COLO829 (cell line): ENCODE data around the gene SSBP1.
"Not testable (repeated sequence)": the region's sequence is repeated elsewhere in the genome, so short reads cannot be mapped to it uniquely, and the experiment has no call there.

Experiments used
- DNase-seq: peaks from one replicate; pipeline ENCODE4 v3.0.0; 2012; ENCODE audit warnings: low spot score

Gene SSBP1

DNA sequence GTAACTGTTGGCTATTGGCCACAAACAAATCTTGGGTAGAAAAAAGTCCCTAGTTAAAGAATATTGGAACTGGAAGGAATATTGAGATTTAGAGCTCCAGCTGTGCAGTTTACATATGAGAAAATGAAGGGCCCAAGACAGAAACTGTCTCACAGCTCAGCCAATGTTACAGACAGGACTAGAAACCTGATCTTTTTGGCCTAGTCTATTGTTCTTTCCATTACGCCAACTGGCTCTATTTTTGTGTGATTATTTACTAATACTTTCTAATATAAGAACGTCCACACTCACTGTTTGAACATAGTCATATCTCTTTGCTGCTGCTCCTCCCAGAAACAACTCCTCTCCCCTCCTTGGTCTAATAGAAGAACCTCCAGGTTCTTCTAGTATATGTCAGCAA lies 28.8 kb upstream of the SSBP1 start:
- no peak for DNase-seq

DNA sequence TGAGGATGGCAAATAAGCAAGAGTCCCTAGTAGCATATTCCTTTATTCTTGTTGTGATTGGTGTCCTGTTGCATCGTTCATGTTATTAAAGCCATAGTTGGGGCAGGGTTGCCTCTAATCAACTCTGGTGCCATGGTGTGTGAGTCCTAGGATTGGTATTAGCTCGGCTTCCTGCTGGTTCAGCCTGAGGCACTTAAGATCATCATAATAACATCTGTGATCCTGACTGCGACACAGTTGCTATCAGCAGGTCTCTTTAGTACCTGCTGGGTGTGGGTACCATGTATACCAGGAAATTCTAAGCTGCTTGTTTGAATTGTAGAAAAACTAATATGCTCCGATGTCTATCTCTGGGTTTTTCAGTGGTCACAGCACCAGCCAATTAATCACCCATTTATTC lies 28.4 kb upstream of the SSBP1 start:
- DNase-seq, result no peak

DNA sequence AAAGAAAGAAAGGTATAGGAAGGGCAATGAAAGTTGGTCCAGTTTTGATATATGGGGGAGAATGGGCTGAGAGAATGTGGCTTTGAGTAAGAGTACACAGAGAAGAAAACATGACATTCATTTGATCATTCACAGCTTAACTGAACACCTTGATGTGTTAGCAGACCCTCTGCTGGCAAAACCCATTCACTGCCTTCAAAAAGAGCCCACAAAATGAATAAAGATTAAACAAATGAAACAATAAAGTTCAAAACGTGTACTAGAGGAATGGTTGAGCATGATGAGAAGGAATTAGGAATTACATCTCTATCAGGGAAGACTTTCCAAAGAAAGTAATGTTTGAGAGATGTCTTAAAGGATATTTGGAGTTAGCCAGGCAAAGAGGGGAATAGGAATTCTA lies 27.9 kb upstream of the SSBP1 start:
- DNase-seq, result no peak

DNA sequence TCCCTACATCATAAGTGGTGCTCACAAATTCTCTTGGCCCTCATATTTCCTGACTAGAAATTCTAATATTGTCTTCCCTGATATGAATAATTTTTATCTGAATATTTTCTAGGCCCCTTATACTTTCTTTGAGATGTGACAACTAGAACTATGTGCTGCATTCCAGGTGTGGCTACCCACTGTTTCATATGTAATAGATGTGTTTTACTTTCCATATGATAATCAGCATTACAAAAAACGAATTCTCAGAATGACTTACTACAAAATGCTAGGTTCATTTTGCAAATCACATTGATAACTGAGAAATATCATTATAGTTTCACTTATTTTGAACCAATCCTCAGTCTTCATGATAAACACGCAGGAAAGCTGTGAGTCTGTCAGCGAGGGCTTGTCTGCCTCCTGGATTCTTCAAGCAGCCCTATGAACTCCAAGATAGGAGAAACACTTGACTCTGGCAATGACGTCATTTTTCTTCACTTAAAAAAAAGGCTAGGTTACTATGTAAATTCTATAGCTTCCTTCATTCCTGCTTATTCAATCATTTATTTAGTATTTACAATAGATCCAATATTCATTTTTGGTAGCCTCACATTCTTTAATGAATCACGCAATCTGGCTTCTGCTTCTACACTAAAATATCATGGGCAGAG lies 25.4 kb upstream of the SSBP1 start:
- DNase-seq, result no peak

DNA sequence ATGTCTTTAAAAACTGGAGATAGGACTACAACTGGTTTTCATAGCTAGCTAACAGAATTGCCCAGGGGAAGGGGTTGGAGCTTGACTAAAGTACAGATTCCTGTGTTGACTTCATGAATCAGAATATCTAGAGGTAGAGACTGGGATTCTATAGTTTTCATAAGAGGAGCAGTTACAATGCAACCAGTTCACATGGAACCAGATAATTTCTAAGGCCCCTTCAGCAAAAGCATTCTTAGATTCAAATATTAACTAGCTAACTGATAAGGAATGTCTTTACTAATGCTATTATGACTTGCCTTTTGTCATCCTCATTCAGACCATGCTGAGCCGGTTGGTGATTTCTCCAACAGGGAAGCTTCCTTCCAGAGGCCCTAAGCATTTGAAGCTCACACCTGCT lies 24.3 kb upstream of the SSBP1 start:
- DNase-seq, result no peak

DNA sequence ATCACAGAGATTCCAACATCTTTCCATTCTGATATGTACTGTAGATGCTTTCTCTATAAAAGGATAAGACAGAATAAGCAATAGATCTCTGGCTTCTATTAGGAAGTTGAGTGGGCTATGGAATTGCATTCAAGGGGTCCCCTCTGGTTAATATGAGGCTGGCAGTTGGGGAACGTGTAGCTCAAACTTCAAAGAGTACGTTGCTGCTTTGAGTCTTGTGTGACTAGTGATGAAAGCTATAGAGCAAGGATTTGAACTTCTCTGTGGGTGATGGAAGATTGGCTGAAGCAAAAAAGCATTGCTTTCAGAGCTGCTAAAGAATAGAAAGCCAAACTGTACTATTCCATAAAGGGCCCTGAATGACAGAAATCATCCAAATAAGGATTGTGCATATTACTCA lies 23.6 kb upstream of the SSBP1 start:
- DNase-seq, result no peak

DNA sequence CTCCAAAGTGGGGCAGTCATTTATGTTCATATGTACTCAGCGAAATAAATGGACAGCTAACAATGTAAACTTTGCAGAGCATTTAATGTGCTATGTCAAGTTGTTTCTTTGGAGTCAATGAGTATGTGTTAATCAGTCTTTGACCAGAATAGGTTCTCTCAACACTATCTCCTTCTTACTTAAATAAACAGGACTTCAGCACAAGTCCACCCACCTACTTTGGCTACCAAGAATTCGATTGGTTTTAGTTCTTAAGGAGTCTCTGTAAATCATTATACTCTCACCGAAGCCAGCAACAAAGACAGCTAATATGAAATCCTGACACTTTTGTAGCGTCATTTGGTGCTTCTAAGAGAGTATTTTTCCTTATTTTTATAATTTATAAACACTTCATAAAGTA lies 23.1 kb upstream of the SSBP1 start:
- DNase-seq, result no peak

DNA sequence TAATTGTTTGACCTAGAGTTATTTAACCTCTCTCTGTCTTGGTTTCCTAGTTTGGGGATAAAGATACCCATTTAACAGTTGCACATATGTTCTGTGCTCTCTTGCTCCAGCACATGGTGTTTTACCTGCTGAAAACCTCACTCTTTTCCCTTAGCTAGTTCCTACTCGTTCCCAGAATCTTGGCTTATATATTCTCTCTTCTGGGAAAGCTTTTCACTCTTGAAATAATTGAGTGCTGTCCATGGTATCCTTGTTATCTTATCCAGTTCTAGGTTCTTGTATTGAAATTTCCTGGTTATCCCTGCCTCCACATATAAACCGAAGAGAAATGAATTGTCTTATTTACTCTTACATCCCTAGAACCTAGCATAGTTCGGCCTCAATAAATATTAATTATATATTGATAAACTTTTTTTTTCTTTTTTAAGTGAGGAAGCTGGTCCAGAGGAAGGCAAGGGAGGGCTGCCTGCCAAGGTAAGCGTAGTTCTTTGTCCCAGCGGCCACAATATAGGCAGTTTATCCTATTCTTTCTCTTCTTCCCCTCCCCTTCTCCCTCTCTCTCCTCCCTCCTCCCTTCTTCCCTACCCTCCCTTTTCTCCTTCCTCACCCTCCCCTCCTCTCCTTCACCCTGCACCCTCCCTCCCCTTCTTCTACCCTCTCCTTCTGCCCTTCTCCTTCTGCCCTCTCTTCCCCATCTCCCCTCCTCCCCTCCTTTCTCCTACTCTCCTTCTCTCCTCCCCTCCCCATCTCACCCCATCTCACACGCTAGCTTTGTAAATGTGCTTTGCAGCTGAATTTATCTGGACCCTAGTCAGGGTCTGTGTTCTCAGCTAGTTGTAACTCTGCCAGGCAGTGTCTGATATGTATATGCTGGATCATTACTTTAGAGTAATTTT lies 22.1 kb upstream of the SSBP1 start:
- DNase-seq, result no peak

DNA sequence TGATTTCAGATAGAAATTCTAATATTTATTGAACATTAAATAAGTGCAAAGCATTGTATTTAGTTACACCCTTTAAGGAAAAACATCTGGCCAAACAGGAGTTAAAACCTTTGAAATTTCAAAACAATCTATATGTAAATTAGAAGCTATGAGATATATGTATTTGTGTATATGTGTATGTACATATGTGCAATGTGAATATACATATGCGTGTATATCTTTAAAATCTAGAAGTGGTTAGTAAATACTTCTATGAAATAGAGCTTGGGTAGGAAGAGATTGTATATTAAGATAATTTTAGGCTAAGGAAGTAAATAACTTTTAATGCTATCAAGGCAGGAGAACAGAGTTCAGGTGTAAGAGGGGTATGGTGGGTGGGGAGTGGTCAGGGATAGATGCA lies 20.7 kb upstream of the SSBP1 start:
- DNase-seq, result no peak

DNA sequence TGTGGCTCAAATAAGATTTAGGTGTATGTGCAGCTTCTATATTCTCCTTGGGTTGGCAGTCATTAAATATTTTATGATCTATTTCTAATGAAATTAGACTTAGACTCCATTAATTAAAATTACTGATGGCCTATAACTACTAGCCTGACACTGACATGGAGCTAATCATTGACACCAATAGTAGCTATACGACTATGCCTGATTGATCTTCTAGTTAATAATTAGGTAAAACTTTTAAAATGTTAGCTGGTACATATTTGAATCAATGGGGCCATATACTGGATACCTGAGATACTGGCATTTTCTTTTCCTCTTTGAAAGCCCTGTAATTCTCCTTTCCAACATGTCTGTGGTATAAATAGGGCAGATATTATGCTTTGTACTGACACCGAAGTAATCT lies 15.6 kb upstream of the SSBP1 start:
- no peak for DNase-seq

DNA sequence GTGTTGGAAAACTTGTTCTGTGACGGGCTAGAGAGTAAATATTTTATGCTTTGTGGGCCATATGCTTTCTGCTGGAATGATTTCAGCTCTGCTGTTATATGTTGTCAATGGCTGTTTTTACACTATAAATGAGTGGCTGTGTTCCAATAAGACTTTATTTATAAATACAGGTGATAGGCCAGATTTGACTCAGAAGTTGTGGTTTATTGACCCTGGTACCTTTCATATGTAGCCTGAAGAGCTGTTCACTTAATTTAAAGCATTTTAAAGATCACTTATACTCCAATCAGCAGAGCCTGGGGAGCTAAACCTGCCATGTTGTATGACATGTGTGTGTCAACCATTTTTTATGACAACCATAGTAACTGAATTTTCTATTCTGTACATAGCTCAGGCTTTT lies 9.1 kb upstream of the SSBP1 start:
- DNase-seq, result no peak

DNA sequence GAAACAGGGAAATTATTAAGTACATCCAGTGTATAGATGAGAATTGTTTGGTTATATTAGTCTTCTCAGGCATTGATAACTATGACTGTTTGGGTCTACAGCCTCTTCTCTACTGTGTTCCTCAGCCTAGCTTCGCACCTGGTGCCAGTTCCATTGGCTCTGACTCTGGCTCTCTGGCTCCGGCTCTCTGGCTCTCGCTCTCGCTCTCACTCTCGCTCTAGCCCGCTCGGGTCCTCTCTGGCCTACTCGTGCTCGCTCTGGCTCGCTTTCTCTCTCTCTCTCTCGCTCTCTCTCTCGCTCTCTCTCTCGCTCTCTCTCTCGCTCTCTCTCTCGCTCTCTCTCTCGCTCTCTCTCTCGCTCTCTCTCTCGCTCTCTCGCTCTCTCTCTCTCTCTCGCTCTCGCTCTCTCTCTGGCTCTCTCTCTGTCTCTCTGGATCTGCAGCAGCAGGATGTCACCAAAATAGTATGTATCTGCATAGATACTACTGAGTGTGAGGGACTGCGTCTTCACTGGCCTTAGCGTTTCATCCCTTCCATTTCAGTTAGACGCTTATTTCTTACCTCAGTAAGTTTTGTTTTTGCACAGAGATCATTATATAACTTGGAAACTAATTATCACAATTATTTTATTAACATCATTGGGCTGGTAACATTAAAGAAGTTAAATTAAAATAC lies 6.5 kb upstream of the SSBP1 start:
- DNase-seq, result no peak

DNA sequence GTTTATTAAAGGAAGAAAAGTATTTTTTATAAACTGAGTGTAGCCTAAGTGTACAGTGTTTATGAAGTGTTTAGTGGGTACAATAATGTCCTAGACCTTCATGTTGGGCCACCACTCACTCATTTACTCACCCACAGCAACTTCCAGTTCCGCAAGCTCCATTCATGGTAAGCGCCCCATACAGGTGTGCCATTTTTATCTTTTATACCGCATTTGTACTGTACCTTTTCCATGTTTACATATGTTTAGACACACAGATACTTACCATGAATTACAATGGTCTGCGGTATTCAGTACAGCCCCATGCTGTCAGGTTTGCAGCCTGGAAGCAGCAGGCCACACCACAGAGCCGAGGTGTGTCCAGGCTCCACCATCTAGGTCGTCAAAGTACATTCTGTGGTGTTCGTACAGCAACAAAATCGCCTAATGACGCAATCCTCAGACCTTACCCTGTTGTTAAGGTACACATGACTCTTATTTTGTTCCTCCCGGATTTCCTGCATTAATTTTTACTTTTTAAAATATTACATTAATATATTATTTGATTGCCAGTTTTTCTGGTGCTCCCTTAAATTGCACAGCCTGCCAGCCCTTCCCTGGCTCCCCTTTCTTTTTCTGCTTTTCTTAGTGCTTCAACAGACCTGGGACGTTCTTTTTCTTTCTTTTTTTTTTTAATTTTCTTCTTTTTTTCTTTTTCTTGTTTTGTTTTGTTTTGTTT lies 881 bp upstream of the SSBP1 start:
- no peak for DNase-seq

DNA sequence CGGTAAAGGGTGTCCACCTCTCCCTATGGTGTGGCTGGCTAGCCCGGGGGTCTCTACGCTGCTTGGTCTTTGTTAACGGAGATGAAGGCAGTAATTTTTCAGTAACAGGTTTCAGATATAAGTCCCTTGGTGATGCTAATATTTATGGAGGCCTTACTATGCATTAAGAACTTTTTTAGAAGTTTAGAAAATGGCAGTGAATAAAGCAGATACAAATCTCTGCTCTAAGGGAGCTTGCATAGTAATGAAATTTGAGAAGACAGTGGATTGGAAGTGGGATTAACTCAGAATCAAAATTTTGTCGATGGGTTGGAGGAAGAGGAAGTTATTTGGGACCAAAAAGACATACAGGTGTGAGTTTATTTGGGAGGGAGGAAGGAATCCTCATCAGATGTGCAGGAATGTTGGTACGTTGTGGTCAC lies 445 bp downstream of the SSBP1 start:
- DNase-seq, result no peak

DNA sequence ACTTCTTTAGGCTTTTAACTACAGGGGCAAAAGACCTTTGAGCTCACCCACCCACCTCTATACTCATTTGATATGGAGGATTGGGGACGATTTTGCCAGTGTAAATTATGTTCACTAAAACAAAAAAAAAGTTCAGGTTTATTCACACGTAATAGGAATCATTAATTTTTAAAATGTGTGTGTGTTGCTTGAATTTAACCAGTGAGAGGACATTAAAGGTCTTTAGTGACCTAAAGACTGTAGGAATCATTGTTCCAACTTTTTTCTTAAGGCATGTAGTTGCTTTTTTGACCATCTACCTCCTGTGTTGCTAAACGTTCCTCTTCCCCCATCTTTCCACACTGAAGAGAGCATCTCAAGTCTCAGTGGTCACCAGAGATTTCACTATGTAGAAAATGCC lies 1.1 kb downstream of the SSBP1 start:
- DNase-seq, result no peak

DNA sequence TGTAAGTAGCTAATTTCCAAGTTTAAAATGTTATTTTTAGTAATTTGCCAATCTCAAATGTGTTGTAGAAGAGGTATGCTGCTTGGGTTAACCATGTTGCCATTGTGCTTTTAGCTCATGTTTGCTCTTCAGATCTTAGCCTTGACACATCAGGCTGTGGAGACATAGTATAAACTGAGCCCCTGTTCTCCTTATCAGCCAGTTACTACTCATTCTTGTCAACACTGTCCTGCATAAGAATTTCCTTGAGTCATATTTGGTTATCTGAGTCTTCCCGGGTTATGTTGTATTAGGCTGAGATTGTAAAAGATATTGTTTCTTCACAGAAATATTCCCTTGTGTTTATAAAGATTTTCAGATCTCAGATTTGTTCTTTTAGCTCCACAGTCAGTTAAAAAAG lies 4.1 kb downstream of the SSBP1 start:
- no peak for DNase-seq

DNA sequence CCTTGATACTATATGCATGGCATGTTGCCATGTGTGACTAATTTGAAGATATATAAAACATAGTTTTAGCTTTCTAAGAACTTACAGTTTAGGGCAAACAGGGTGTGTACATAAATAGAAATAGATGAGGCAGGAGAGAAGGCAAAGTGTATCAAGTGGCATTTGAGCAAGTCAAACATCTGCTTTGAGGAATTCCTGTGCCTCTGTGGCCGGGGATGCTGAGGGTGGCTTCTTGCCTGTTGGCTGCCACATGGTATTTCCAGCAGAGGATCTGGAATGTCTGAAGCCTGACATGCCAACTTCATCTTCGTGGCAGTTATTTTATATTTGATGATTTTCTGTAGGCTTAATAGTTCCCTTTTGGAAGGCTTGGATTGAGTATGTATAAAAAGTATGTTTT lies 6.0 kb downstream of the SSBP1 start:
- DNase-seq, result no peak

DNA sequence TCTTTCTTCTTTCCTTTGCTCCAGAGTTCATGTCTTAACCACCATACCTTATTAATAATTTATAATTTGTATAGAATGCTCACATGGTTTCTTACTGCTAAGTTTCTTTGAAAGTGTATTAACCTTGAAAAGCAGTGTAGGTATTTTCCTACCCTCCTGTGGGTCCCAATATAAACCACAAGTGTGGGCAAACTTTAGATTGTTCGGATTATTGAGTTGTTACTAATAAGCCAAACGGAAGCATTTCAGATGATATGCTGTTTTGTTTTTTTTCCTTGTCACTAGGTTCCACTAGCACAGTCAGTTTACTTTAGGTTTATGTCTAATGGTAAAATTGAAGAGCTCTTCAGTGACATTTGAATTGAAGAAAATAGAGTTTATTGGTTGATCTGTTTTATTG lies 10.2 kb downstream of the SSBP1 start:
- no peak for DNase-seq

DNA sequence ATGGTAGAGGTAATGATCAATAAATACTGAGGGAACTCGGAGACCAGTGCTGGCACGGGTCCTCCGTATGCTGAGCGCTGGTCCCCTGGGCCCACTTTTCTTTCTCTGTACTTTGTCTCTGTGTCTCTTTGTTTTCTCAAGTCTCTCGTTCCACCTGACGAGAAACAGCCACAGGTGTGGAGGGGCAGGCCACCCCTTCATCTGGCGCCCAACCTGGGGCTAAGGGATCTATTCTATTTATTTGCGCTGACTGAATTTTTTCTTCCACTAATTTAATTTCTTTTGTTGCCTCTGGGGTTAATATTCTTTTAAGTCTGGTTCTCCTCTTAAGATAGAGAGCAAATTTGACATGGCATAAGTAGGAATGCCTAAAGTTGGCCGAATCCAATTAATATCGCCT lies 13.7 kb downstream of the SSBP1 start:
- DNase-seq, result not testable (repeated sequence)

DNA sequence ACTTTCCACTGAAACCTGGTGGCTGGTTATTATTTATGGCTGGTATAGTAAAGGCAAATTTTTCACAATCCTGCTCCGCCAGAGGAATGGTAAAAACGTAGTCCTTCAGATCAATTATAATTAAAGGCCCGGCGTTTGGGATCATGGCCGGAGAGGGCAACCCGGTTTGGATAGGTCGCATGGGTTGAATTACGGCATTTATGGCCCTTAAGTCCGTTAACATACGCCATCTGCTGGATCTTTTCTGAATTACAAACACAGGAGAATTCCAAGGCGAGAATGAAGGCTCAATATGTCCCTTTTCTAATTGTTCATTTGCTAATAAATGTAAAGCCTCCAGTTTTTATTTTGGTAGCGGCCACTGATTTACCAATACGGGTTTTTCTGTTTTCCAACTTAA lies 14.5 kb downstream of the SSBP1 start:
- DNase-seq, result no peak

DNA sequence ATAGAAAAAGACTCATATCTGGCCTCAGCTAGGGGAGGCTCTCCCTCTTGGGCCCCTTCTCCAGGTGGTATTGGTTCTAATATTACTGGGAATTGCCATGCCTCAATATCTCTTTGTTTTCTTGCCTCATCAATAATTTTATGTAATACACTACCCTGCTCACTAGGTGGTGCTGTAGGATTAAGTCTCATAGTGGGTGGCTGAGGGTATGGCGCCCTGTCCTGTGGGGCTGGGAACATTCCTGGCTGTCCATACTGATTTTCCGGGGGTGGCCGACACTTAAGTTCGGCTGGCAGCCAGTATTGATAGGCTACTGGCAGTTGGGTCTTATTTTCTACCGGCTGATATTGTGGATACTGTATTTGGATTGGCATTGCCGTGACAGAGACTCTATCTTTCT lies 16.8 kb downstream of the SSBP1 start:
- peak; percentile 70 for DNase-seq

DNA sequence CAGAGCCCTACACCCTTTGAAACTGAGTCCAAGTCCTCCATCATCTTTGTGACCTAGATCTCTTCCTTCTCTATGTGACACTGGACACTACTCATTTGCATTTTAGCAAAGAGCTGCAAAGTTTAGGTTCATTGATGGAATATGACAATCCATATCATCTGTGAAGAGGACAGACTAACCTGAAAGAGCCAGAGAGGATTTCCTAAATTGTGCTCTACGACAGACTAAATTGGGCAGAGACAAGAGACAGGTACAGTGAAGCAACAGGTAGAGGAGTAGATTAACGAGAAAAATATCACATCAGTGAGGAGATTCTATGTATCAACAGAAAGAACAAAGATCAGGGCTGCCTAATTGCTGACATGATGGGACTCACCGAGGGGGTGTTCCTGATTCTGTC lies 25.6 kb downstream of the SSBP1 start, which contains the start of gene TAS2R3:
Gene TAS2R3, plus strand, starts transcription at position 301 of the 400 bp plus-strand sequence. Its CDS starts 62 bp downstream, at position 363.
- DNase-seq, result no peak
